K562 (cell line): ENCODE measurements around the gene POLR1D.

Experiments used
- CEBPB ChIP-seq: fragments of 450-650 bp; IDR thresholded peaks from 2 replicates; pipeline ENCODE4 v1.6.1; 2016; ENCODE audit warnings: missing genetic modification characterization, missing compliant biosample characterization
- EP300 ChIP-seq: IDR thresholded peaks from 2 replicates; pipeline ENCODE4 v1.6.1; 2012; ENCODE audit warnings: low read length, improper control_type of control experiment
- EZH2 ChIP-seq: IDR thresholded peaks from 2 replicates; pipeline ENCODE4 v1.6.1; 2012; ENCODE audit warnings: low read depth, mild to moderate bottlenecking, inconsistent platforms, low read length, borderline replicate concordance
- FOXK2 ChIP-seq, 2 experiments: fragments of 450-650 bp; IDR thresholded peaks in 1 of 2; conservative IDR thresholded peaks in 1 of 2; 2 replicates each; pipeline ENCODE4 v1.6.1; 2016; ENCODE audit warnings: low read depth in 2 of 2, mild to moderate bottlenecking in 1 of 2
- FOXP1 ChIP-seq: sonication (generic); formaldehyde crosslinking; IDR thresholded peaks from 2 replicates; pipeline ENCODE4 v1.8.0; 2022; ENCODE audit warnings: mild to moderate bottlenecking, missing genetic modification reagents
- GATA2 ChIP-seq: sonication (generic); formaldehyde crosslinking; IDR thresholded peaks from 2 replicates; pipeline ENCODE4 v1.4.0; 2020; ENCODE audit warnings: mild to moderate bottlenecking, missing genetic modification reagents
- POLR2A ChIP-seq: fragments of 450-650 bp; conservative IDR thresholded peaks from 2 replicates; pipeline ENCODE4 v1.6.1; 2016
- SRF ChIP-seq, 2 experiments: fragments of 250-450, 450-650 bp in 1 of 2; sonication (Bioruptor Pico) in 1 of 2; sonication (generic) in 1 of 2; formaldehyde crosslinking; IDR thresholded peaks; 2 replicates each; pipeline versions ENCODE4 v1.5.0 to v1.5.1; 2020 to 2022; ENCODE audit warnings: mild to moderate bottlenecking in 1 of 2, missing genetic modification reagents in 1 of 2
- ZNF12 ChIP-seq: sonication (generic); formaldehyde crosslinking; IDR thresholded peaks from 2 replicates; pipeline ENCODE4 v1.4.0; 2020; ENCODE audit warnings: mild to moderate bottlenecking, missing genetic modification reagents
- TF ChIP-seq, protein P1 (sequence below), 3 experiments: IDR thresholded peaks in 2 of 3; conservative IDR thresholded peaks in 1 of 3; 2 replicates each; pipeline ENCODE4 v1.5.1; 2011 to 2012; ENCODE audit warnings: low read length in 3 of 3, mild to moderate bottlenecking in 3 of 3, control low read depth in 2 of 3, improper control_type of control experiment in 1 of 3, inconsistent platforms in 1 of 3, low read depth in 1 of 3, mixed read lengths in 1 of 3, moderate library complexity in 1 of 3; ENCODE audit not compliant: insufficient read depth in 2 of 3

DNA sequence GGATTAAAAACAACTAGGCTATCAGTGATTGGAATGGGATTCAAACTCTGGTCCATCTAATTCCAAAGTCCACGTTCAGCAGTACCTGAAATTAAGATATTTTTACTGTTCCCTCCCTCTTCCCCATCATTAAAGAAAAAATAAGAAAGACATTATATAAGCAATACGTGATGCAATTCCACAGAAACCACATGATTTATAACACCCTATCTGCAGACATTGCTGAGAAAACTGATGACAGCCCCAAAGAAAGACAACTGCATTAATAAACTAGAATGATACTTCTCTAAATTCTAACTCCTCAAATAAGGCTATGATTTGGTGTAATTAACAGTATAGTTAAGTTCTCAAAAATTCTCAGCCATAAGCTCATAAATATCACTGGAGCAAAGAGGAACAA is 20.5 kb upstream of the POLR1D start:
- no peak for TF ChIP-seq POLR2A
- TF ChIP-seq EZH2: no peak
- TF ChIP-seq SRF (CRISPR knock-in tag; IDR thresholded peaks at IDR 0.05): no peak
- TF ChIP-seq, protein P1, sequence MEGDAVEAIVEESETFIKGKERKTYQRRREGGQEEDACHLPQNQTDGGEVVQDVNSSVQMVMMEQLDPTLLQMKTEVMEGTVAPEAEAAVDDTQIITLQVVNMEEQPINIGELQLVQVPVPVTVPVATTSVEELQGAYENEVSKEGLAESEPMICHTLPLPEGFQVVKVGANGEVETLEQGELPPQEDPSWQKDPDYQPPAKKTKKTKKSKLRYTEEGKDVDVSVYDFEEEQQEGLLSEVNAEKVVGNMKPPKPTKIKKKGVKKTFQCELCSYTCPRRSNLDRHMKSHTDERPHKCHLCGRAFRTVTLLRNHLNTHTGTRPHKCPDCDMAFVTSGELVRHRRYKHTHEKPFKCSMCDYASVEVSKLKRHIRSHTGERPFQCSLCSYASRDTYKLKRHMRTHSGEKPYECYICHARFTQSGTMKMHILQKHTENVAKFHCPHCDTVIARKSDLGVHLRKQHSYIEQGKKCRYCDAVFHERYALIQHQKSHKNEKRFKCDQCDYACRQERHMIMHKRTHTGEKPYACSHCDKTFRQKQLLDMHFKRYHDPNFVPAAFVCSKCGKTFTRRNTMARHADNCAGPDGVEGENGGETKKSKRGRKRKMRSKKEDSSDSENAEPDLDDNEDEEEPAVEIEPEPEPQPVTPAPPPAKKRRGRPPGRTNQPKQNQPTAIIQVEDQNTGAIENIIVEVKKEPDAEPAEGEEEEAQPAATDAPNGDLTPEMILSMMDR (IDR thresholded peaks at IDR 0.05 in 2 of 3, conservative IDR thresholded peaks at IDR 0.05 in 1 of 3; ENCODE audit: insufficient read depth in 2 of 3, low read depth in 1 of 3, low read length in 3 of 3): no peak
- TF ChIP-seq CEBPB (tag): no peak
- TF ChIP-seq FOXP1 (CRISPR knock-in tag): no peak
- no peak for TF ChIP-seq GATA2 (CRISPR knock-in tag)
- no peak for TF ChIP-seq EP300
- TF ChIP-seq ZNF12 (CRISPR knock-in tag): no peak
- no peak for TF ChIP-seq FOXK2 (conservative IDR thresholded peaks at IDR 0.05 in 1 of 2, IDR thresholded peaks at IDR 0.05 in 1 of 2; ENCODE audit: low read depth in 2 of 2)
